DND-41 (cell line): Measurements from ENCODE around the gene RFNG.

Experiments
- EZH2 ChIP-seq: IDR thresholded peaks from 3 replicates; pipeline ENCODE4 v1.6.1; 2012; ENCODE audit warnings: borderline replicate concordance, low read depth, mild to moderate bottlenecking, moderate library complexity, low read length, inconsistent platforms; ENCODE audit not compliant: severe bottlenecking
- TF ChIP-seq, protein P1 (sequence below): IDR thresholded peaks from 2 replicates; pipeline ENCODE4 v1.5.1; 2012; ENCODE audit warnings: borderline replicate concordance, low read length, moderate library complexity, mild to moderate bottlenecking; ENCODE audit not compliant: poor library complexity, severe bottlenecking; ENCODE audit errors: extremely low read depth

DNA sequence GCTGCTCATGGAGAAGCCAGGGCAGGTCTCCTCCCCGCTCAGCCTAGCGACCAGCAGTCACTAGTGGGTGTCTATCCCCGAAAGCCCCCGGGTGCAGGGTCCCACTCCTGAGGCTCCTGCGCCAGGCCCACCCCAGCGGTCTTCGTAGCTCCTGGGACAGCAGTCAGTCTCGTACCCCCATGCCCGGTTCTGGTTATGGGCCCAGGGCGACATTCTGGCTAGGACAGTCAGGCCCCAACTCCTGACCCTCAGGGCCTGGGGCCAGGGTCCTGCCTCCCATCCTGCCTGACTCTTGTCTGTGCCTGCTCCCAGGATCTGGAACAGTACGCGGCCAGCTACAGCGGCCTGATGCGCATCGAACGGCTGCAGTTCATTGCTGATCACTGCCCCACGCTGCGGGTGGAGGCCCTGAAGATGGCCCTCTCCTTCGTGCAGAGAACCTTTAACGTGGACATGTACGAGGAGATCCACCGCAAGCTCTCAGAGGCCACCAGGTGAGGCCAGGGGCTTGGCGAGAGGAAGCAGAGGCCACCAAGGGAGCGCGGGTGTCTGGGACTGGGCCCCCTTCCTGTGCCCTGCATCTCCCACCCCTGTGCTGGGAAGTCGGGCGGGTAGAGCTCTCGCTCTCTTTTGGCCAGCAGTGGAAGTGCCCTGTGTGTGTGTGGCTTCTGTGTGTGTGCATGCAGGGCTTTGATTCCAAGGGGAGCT, 2.1 kb upstream of the RFNG start:
- TF ChIP-seq, protein P1, sequence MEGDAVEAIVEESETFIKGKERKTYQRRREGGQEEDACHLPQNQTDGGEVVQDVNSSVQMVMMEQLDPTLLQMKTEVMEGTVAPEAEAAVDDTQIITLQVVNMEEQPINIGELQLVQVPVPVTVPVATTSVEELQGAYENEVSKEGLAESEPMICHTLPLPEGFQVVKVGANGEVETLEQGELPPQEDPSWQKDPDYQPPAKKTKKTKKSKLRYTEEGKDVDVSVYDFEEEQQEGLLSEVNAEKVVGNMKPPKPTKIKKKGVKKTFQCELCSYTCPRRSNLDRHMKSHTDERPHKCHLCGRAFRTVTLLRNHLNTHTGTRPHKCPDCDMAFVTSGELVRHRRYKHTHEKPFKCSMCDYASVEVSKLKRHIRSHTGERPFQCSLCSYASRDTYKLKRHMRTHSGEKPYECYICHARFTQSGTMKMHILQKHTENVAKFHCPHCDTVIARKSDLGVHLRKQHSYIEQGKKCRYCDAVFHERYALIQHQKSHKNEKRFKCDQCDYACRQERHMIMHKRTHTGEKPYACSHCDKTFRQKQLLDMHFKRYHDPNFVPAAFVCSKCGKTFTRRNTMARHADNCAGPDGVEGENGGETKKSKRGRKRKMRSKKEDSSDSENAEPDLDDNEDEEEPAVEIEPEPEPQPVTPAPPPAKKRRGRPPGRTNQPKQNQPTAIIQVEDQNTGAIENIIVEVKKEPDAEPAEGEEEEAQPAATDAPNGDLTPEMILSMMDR, result no peak
- TF ChIP-seq EZH2, result no peak
